SKM-1 (cell line): Measurements from ENCODE around the gene QTRT2.

ENCODE experiments used
- DNase-seq: peaks from one replicate; lab custom pipeline; 2025; ENCODE audit not compliant: unreplicated experiment; lab: John Stamatoyannopoulos, UW

QTRT2 gene

GRCh38 chr3:114076711-114077110, 20.2 kb downstream of the QTRT2 start:
- DNase-seq: no peak

GRCh38 chr3:114078126-114078525, 21.6 kb downstream of the QTRT2 start:
- DNase-seq: no peak

GRCh38 chr3:114079761-114080160, 23.2 kb downstream of the QTRT2 start:
- no peak for DNase-seq

- no peak for DNase-seq
Observed at GRCh38 chr3:114080201-114080600, 23.7 kb downstream of the QTRT2 start.

- DNase-seq: no peak
Observed at GRCh38 chr3:114081037-114081436, 24.5 kb downstream of the QTRT2 start.

GRCh38 chr3:114083112-114083511, 26.6 kb downstream of the QTRT2 start:
- no peak for DNase-seq

GRCh38 chr3:114086356-114086755, 29.8 kb downstream of the QTRT2 start:
- no peak for DNase-seq

- DNase-seq: no peak
Observed at GRCh38 chr3:114089675-114090074, 33.1 kb downstream of the QTRT2 start.

- DNase-seq: peak; percentile 69
Observed at GRCh38 chr3:114092151-114093015, 35.8 kb downstream of the QTRT2 start.

GRCh38 chr3:114093016-114093380, 36.5 kb downstream of the QTRT2 start:
- no peak for DNase-seq

GRCh38 chr3:114093596-114093995, 37.1 kb downstream of the QTRT2 start:
- DNase-seq: no peak

- DNase-seq: no peak
Observed at GRCh38 chr3:114095796-114096195, 39.3 kb downstream of the QTRT2 start.

GRCh38 chr3:114101101-114101500, 44.6 kb downstream of the QTRT2 start:
- no peak for DNase-seq

GRCh38 chr3:114103181-114103580, 46.6 kb downstream of the QTRT2 start:
- DNase-seq: no peak

GRCh38 chr3:114103858-114104257, 47.3 kb downstream of the QTRT2 start:
- DNase-seq: no peak

GRCh38 chr3:114104414-114104813, 47.9 kb downstream of the QTRT2 start:
- no peak for DNase-seq

GRCh38 chr3:114108137-114108536, 51.6 kb downstream of the QTRT2 start:
- DNase-seq: no peak

GRCh38 chr3:114110439-114110838, 53.9 kb downstream of the QTRT2 start:
- no peak for DNase-seq

- peak; percentile 93 for DNase-seq
Observed at GRCh38 chr3:114111060-114111770, 54.7 kb downstream of the QTRT2 start.

GRCh38 chr3:114112696-114113095, 56.2 kb downstream of the QTRT2 start:
- DNase-seq: no peak

GRCh38 chr3:114114719-114115118, 58.2 kb downstream of the QTRT2 start:
- DNase-seq: no peak

- DNase-seq: no peak
Observed at GRCh38 chr3:114115143-114115542, 58.6 kb downstream of the QTRT2 start.
